NCI-H1417 treated with DMSO at 0.1 percent for 48 hours (cell line): ENCODE data around the gene LCOR.
"Not testable (repeated sequence)": the region's sequence is repeated elsewhere in the genome, so short reads cannot be mapped to it uniquely, and the experiment has no call there.

Source experiments
- DNase-seq: peaks from one replicate; lab custom pipeline; 2025; lab: John Stamatoyannopoulos, UW

The LCOR gene

DNA sequence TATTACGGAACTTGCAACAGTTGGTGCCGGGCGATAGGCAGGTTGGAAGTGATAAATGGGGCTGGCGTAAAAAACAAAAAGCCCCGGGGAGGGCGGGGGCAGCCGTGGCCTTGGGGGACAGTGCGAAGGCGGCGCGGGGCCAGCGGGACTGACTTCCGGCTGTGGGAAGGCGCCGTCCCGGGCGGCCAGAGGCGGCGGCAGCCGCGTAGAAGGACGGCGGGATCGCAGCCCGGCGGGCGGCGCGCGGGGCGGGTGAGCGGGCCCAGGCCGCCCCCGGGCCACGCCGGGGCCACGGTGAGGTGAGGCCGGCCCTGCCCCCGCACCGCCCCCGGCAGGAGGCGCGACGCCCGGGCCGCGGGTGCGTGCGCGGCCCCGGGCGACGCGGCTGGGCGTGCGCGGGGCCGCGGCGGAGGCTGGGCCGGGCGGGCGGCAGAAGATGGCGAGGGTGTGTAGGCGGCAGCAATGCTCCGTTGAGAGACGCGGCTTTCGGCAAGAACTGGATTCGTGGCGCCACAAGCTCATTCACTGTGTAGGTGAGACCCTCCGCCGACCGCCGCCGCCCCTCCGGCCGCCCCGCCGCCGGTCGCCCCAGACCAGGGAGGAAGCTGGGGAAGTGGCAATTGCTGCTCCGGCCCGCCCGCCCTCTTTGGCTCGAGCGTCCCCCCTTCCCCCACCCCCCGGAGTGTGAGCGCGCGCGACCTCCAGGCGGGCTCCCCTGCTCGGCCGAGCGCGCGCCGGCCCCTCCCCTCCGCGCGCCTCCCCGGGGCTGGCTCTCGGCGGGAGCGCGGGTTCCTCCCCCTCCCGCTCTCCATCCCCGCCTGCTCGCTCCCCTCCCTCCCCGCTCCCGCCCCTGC, at the start of gene LCOR:
Gene LCOR (plus strand): TSS at position 432 of the 854 bp plus-strand sequence. CDS start 116,760 bp downstream, outside the sequence.
- DNase-seq, result peak; percentile 21

- DNase-seq, result no peak
Measured at GRCh38 chr10:96784253-96784652, 47.8 kb upstream of the LCOR start.

DNA sequence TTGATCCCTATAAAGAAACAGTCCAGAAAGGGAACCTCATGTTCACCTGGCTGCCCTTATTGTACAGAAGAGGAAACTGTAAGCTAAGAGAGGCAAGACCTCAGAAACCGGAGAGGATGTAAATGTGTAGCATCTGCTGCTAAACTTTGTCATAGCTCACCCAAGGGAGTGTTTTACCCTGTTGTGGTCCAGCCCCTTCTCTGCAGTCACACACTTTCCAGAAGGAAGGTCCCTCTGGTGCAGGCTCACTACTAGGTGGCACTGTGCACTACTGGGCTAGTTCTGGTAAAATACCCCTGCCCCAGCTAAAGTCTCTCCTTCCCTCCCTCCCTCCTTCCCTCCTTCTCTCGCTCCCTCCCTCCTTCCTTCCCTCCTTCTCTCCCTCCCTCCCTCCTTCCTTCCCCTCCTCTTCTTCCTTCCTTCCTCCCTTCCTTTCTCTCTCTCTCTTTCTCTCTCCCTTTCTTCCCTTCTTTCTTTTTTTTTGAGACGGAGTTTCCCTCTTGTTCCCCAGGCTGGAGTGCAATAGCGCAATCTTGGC, 42.5 kb upstream of the LCOR start:
- DNase-seq, result no peak

GRCh38 chr10:96791902-96792301, 40.2 kb upstream of the LCOR start:
- no peak for DNase-seq

GRCh38 chr10:96794836-96795733, 37.0 kb upstream of the LCOR start:
- no peak for DNase-seq

DNA sequence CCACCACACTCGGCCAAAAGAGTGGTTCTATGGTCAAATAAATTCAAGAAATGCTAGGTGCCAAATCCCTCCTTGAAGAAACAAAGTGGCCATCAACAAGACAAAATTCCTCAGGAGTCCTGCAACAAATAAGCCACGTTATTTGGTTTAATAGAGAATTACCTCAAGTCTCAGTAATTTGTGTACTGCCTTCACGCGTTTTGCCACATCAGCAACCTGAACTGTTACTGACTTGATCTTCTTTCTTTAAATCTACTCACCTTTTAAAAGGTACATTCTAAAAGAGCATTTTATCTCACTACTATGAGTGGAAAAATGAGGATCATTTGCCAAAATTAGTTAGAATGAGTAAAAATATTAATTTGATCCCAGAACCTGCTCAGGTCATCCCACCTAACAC, 34.6 kb upstream of the LCOR start:
- DNase-seq, result no peak

DNA sequence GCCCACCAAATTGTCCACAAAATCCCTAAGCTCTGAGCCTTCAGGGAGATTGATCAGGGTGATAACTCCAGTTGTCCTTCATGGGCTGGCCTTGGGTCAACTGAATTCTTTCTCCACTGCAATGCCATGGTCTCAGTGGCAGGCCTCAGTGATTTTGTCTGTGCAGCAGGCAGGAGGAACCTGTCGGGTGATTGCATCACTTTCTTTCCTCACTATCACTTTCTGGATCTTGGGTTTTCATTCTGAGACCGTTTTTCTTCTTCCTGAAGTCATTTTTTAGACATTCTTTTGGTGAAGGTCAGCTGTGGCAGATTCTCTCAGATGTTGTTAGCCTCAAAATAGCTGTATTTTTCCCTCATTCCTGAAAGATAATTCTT, 28.8 kb upstream of the LCOR start:
- DNase-seq, result no peak

DNA sequence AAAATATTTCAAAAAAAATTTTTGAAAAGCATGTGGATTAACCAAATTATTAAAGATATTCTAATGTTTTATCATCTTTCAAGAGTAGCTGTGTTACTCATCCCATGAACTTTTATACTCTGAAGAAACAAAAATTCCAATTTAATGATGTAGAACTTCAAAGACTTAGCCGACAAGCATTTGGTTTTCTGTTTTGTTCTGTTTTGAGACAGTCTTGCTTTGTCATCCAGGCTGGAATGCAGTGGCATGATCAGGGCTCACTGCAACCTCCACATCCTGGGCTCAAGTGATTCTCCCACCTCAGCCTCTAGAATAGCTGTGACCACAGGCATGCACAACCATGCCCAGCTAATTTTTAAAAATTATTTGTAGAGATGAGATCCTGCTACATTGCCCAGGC, 17.8 kb upstream of the LCOR start:
- no peak for DNase-seq

- not testable (repeated sequence) for DNase-seq
Measured at GRCh38 chr10:96818971-96819370, 13.1 kb upstream of the LCOR start.

GRCh38 chr10:96820765-96821164, 11.3 kb upstream of the LCOR start:
- no peak for DNase-seq

DNA sequence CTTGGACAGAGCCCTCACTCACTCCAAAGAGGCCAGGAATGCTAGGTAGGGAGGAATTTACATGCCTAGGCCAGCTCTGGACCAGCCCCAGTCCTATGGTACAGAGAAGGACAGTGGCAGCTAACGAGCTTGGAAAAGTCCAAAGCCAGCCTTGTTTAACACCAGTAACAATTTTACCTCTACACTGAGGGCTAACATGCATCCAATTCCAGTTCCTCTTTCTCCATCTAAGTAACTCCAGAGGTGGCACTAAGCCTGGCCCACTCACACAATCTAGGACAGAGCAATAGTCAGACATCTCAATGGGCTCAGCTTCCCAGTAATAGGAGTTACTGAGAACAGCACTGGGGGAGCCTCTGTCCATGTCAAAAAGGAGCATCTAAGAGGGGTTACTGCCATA, 5.7 kb upstream of the LCOR start:
- DNase-seq, result no peak

GRCh38 chr10:96828609-96829008, 3.5 kb upstream of the LCOR start:
- DNase-seq, result no peak

- DNase-seq, result no peak
Measured at GRCh38 chr10:96829029-96829773, 2.9 kb upstream of the LCOR start.

GRCh38 chr10:96830511-96831199, 1.4 kb upstream of the LCOR start:
- no peak for DNase-seq

- DNase-seq, result no peak
Measured at GRCh38 chr10:96831200-96831866, 765 bp upstream of the LCOR start.

GRCh38 chr10:96832721-96833219, 672 bp downstream of the LCOR start:
- DNase-seq, result no peak

DNA sequence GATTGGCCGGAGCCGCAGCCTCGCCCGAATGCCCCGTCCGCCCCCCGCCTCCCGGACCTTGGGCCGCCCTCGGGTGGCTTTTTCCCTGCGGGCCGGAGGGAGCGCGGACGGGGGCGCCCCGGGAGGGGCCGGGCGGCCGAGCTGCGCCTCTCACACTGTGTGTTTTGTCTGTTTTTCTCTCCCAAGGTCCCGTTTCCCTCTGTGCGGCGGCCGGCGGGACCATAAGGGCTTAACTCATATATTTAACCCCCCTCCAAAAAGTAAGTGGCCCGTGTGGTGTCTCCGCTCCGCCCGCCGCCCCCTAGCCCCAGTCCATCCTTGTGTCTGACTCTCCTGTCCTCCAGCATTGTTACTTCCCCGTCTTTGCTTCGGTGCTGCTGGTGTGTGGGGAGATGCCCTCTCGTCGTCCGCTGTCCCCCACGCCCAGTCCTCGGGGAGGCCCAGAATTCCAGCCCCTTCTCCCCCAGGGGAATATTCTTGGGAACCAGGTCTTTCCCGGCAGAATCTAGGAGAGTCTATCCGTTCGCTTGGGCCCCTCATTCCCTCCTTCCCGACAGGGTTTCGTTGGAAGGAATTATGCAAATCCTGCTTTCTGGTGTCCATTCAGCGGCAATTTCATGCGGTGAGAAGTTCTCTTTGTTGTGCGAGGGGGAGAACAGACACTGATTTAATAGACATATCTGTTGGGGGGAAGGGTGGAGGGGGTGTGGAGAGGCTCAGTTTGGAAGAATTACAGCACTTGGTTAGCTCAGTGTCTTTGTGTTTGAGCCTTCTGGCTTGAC, 1.3 kb downstream of the LCOR start:
- no peak for DNase-seq

GRCh38 chr10:96834120-96834519, 2.0 kb downstream of the LCOR start:
- no peak for DNase-seq

DNA sequence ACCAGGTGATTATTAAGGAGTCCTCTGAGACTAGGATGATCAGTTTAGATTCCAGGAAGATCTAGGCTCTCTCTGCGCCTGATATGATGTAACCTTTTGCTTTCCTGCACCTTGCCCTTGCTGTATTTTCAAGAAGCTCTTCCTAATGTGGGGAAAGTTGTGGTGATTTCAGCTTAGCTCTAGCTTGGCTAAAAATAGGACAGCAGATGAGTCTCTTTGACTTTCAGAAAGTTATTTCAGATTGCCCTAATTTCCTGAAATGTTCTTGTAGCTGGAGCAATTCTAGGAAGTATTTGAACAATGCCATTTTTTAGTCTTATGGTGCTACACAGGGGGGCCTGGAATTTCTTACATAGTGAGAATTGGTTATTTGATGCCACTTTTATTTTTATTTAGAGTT, 3.8 kb downstream of the LCOR start:
- no peak for DNase-seq

DNA sequence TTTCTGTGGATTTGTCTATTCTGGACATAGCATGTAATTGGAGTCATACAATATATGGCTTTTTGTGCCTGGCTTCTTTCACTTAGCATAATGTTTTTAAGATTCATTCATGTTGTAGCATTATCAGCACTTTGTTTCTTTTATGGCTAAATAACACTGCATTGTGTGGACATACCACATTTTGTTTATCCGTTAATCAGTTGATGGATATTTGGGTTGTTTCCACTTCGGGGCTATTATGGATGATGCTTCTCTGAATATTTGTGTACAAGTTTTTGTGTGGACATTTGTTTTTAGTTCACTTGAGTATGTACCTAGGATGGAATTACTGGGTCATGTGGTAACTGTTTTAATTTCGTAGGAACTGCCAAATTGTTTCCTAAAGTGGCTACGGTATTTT, 6.4 kb downstream of the LCOR start:
- no peak for DNase-seq
